HEK293T (cell line): Measurements from ENCODE around the gene COL1A1.

Source experiments
- CTCF ChIA-PET: fragments of 350-600 bp; formaldehyde crosslinking; extraction: SDS; loops from one replicate; lab custom pipeline; 2021; ENCODE audit warnings: antibody characterized with exemption, inconsistent platforms; lab: Yijun Ruan, JAX
- POLR2A ChIA-PET: fragments of 350-600 bp; formaldehyde crosslinking; extraction: SDS; loops from one replicate; lab custom pipeline; 2020; ENCODE audit warnings: antibody characterized with exemption, inconsistent platforms; lab: Yijun Ruan, JAX
- DNase-seq: peaks from one replicate; pipeline ENCODE4 v3.0.0; 2012; ENCODE audit warnings: mixed read lengths; ENCODE audit errors: extremely low spot score
- ARNT ChIP-seq: fragments of 450-650 bp; IDR thresholded peaks from 2 replicates; pipeline ENCODE4 v1.6.1; 2017; ENCODE audit warnings: mild to moderate bottlenecking
- BHLHE40 ChIP-seq: fragments of 450-650 bp; IDR thresholded peaks from 2 replicates; pipeline ENCODE4 v1.6.1; 2016; ENCODE audit warnings: mild to moderate bottlenecking, moderate library complexity, borderline replicate concordance
- CTBP1 ChIP-seq: fragments of 450-650 bp; IDR thresholded peaks from 2 replicates; pipeline ENCODE4 v1.6.1; 2016; ENCODE audit warnings: borderline replicate concordance
- ELF4 ChIP-seq: fragments of 450-650 bp; IDR thresholded peaks from 2 replicates; pipeline ENCODE4 v1.6.1; 2017; ENCODE audit warnings: antibody characterized with exemption
- FOXA1 ChIP-seq: fragments of 450-650 bp; IDR thresholded peaks from 2 replicates; pipeline ENCODE4 v1.6.1; 2016; ENCODE audit warnings: mild to moderate bottlenecking
- FOXK2 ChIP-seq: fragments of 450-650 bp; IDR thresholded peaks from 2 replicates; pipeline ENCODE4 v1.6.1; 2016; ENCODE audit warnings: mild to moderate bottlenecking
- FOXM1 ChIP-seq: fragments of 450-650 bp; IDR thresholded peaks from 2 replicates; pipeline ENCODE4 v1.6.1; 2017; ENCODE audit warnings: mild to moderate bottlenecking, borderline replicate concordance
- HDGF ChIP-seq: fragments of 450-650 bp; IDR thresholded peaks from 2 replicates; pipeline ENCODE4 v1.6.1; 2017; ENCODE audit warnings: antibody characterized with exemption, borderline replicate concordance
- L3MBTL2 ChIP-seq: fragments of 450-650 bp; conservative IDR thresholded peaks from 2 replicates; pipeline ENCODE4 v1.6.1; 2016; ENCODE audit warnings: mild to moderate bottlenecking
- LEF1 ChIP-seq: fragments of 450-650 bp; IDR thresholded peaks from 2 replicates; pipeline ENCODE4 v1.6.1; 2017; ENCODE audit warnings: mild to moderate bottlenecking, borderline replicate concordance
- NFRKB ChIP-seq: fragments of 450-650 bp; IDR thresholded peaks from 2 replicates; pipeline ENCODE4 v1.6.1; 2016; ENCODE audit warnings: mild to moderate bottlenecking, moderate library complexity
- SP1 ChIP-seq: fragments of 450-650 bp; IDR thresholded peaks from 2 replicates; pipeline ENCODE4 v1.6.1; 2017
- SUZ12 ChIP-seq: fragments of 450-650 bp; IDR thresholded peaks from 2 replicates; pipeline ENCODE4 v1.6.1; 2016; ENCODE audit warnings: mild to moderate bottlenecking
- TARDBP ChIP-seq: fragments of 450-650 bp; IDR thresholded peaks from 2 replicates; pipeline ENCODE4 v1.6.1; 2016
- ZNF384 ChIP-seq: fragments of 450-650 bp; IDR thresholded peaks from 2 replicates; pipeline ENCODE4 v1.6.1; 2016
- TF ChIP-seq, protein P1 (sequence below): fragments of 450-650 bp; IDR thresholded peaks from 2 replicates; pipeline ENCODE4 v1.6.1; 2016

COL1A1 gene

DNA sequence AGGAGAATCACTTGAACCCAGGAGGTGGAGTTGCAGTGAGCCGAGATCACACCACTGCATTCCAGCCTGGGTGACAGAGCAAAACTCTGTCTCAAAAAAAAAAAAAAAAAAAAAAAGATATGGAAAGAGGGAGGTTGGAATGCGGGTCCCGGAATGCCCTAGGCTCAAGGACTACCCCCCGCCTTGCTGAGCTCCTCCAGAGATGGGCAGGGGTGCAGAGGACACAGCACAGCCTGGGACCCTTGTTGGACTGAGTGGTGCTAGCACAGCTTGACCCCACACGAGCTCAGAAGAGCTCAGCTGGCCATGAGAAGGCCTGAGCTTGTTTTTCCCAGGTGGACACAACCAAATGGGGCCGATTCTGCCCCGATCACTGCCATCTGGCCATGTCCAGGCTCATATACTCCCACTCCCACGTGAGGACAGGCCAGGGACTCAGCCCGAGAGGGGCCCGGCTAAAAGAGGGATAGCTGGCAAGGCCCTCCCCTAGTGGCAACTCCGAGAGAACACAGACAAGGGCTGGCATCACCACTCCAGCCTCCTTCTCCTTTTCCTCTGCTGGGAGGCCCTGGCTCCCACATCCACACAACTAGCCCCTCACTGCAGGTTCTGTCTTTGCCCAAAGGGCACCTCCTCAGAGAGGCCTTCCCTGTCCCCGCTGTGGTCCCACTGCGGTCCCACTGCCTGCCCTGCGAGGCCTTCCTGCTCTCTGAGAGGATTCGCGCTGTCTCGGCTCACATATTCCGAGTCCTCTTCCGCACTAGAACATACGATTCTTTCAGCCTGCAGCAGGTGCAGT lies 24.7 kb downstream of the COL1A1 start:
- no peak for DNase-seq
- ChIA-PET POLR2A (interaction anchor here (0.8 to 2.2 kb wide), 5 partner anchors 11 to 170 kb away, joined by 3 to 11 read pairs (median 4); partner anchors contain the start of gene XYLT2), CTCF (interaction anchor here (1.2 to 2.3 kb wide), 9 partner anchors 7 to 120 kb away, joined by 3 to 33 read pairs (median 5); partner anchors contain the start of gene SGCA)
- TF ChIP-seq ARNT = no peak
- TF ChIP-seq HDGF = no peak
- no peak for TF ChIP-seq ZNF384
- TF ChIP-seq FOXM1 = no peak
- TF ChIP-seq SUZ12 = no peak
- no peak for TF ChIP-seq BHLHE40
- no peak for TF ChIP-seq FOXA1
- TF ChIP-seq LEF1 = no peak
- TF ChIP-seq FOXK2 = no peak
- TF ChIP-seq ELF4 = no peak
- TF ChIP-seq L3MBTL2 = no peak
- TF ChIP-seq, protein P1, sequence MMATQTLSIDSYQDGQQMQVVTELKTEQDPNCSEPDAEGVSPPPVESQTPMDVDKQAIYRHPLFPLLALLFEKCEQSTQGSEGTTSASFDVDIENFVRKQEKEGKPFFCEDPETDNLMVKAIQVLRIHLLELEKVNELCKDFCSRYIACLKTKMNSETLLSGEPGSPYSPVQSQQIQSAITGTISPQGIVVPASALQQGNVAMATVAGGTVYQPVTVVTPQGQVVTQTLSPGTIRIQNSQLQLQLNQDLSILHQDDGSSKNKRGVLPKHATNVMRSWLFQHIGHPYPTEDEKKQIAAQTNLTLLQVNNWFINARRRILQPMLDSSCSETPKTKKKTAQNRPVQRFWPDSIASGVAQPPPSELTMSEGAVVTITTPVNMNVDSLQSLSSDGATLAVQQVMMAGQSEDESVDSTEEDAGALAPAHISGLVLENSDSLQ = no peak
- TF ChIP-seq CTBP1 = no peak
- no peak for TF ChIP-seq SP1
- TF ChIP-seq TARDBP = no peak
- TF ChIP-seq NFRKB = no peak

DNA sequence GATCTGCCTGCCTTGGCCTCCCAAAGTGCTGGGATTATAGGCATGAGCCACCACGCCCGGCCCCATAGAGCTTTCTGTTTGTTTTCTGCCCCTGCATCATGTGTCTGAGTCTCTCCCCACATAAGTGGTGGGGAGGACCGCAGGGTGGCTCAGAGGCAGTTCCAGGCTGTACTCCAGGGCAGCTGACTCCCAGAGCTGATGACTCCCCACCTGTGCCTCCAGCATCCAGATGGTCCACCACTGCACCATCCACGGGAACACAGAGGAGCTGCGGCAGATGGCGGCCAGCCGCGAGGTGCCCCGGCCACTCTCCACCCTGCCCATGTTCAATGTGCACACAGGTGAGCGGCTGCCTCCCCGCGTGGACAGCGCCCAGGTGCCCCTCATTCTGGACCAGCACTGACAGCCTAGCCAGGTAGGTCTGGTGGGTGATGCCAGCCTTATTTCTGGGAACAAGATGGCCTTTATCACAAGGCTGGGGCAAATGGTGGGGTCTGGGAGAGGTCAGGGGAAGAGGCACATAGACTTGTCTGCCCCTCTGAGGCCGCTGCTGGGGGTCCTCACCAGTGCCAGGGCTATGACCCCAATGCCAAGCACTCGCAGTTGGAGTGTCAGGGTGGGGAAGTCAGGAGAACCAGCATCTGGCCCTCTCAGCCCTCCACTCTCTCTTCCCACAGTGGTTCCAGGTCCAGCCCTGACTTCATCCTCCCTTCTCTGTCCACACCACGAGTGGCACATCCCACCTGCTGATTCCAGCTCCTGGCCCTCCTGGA lies 26.2 kb downstream of the COL1A1 start:
- DNase-seq = no peak
- ChIA-PET POLR2A (no interaction called here), CTCF (interaction anchor here (0.9 to 2.0 kb wide), 2 partner anchors 23 to 122 kb away, joined by 3 to 6 read pairs; no protein-coding TSS in a partner anchor)
- no peak for TF ChIP-seq ARNT
- no peak for TF ChIP-seq TARDBP
- TF ChIP-seq, protein P1 = no peak
- TF ChIP-seq L3MBTL2 = no peak
- TF ChIP-seq LEF1 = no peak
- no peak for TF ChIP-seq BHLHE40
- no peak for TF ChIP-seq FOXK2
- TF ChIP-seq ZNF384 = no peak
- TF ChIP-seq CTBP1 = no peak
- TF ChIP-seq FOXA1 = no peak
- TF ChIP-seq SUZ12 = no peak
- TF ChIP-seq ELF4 = no peak
- no peak for TF ChIP-seq SP1
- TF ChIP-seq HDGF = no peak
- TF ChIP-seq NFRKB = no peak
- TF ChIP-seq FOXM1 = no peak

DNA sequence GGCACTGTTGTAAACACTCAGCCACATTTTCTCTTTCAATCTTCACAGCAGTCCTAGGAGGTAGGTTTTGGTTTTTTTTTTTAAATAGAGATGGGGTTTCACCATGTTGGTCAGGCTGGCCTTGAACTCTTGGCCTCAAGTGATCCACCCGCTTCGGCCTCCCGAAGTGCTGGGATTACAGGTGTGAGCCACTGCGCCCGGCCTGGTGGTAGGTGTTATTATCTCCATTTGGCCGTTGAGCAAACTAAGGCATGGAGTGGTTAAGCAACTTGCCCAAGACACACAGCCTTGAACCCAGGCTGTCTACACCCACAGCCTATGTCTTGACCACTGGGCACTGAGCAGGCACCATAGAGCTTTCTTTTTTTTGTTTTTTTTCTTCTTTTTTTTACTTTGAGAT lies 27.0 kb downstream of the COL1A1 start:
- DNase-seq = no peak
- ChIA-PET POLR2A (no interaction called here), CTCF (interaction anchor here (0.7 to 2.0 kb wide), 4 partner anchors 13 to 123 kb away, joined by 3 to 6 read pairs (median 4); no protein-coding TSS in a partner anchor)
- TF ChIP-seq SUZ12 = no peak
- TF ChIP-seq HDGF = no peak
- no peak for TF ChIP-seq ZNF384
- no peak for TF ChIP-seq SP1
- TF ChIP-seq TARDBP = no peak
- no peak for TF ChIP-seq FOXK2
- no peak for TF ChIP-seq LEF1
- no peak for TF ChIP-seq ELF4
- TF ChIP-seq BHLHE40 = no peak
- TF ChIP-seq, protein P1 = no peak
- TF ChIP-seq NFRKB = no peak
- no peak for TF ChIP-seq FOXM1
- no peak for TF ChIP-seq CTBP1
- TF ChIP-seq ARNT = no peak
- TF ChIP-seq FOXA1 = no peak
- no peak for TF ChIP-seq L3MBTL2

GRCh38 chr17:50173335-50173941 lies 28.0 kb downstream of the COL1A1 start:
- DNase-seq = no peak
- ChIA-PET CTCF (interaction anchor here (0.5 to 2.0 kb wide), 10 partner anchors 12 to 328 kb away, joined by 3 to 7 read pairs (median 4); no protein-coding TSS in a partner anchor), POLR2A (interaction anchor here (1.0 to 2.1 kb wide), 2 partner anchors 12 to 22 kb away, joined by 6 to 12 read pairs; no protein-coding TSS in a partner anchor)
- TF ChIP-seq, protein P1 = no peak
- TF ChIP-seq HDGF (no peak), LEF1 (no peak), FOXK2 (no peak), FOXM1 (no peak), SUZ12 (no peak), FOXA1 (no peak), L3MBTL2 (no peak), TARDBP (no peak), NFRKB (no peak), BHLHE40 (no peak), SP1 (no peak), ELF4 (no peak), ARNT (no peak)
